GM12878 (cell line): ENCODE results near the gene LDLRAP1. TPM values are rescaled to one million over a fixed set of nuclear protein-coding genes. Genes with fewer than 3 reads are reported as not detected.

Experiments used
- ATAC-seq: fragments of 200-7000 bp; cut with Tn5 transposase; 3 replicates; pipeline ENCODE4 v1.9.1; 2020; ENCODE audit warnings: mild to moderate bottlenecking, moderate library complexity
- BruUV-seq: library from RNA; stranded (reverse); fragments of 400-500 nt; replicated peaks from 2 replicates; lab custom pipeline; 2021; lab: Mats Ljungman, UMichigan
- CTCF ChIA-PET: fragments of 300-600 bp; sonication (Branson Sonifier 250); formaldehyde crosslinking; extraction: SDS; loops from one replicate; lab custom pipeline; 2021; ENCODE audit warnings: inconsistent platforms; lab: Yijun Ruan, JAX
- POLR2A ChIA-PET: fragments of 350-600 bp; formaldehyde crosslinking; extraction: SDS; loops from one replicate; lab custom pipeline; 2021; ENCODE audit warnings: inconsistent platforms; lab: Charles Lee
- RAD21 ChIA-PET: fragments of 300-600 bp; sonication (Branson Sonifier 250); formaldehyde crosslinking; loops from one replicate; lab custom pipeline; 2023; ENCODE audit warnings: antibody characterized with exemption; ENCODE audit not compliant: unreplicated experiment; lab: Charles Lee
- SMC1A ChIA-PET: fragments of 300-600 bp; sonication (Branson Sonifier 250); formaldehyde crosslinking; loops from one replicate; lab custom pipeline; 2023; ENCODE audit not compliant: unreplicated experiment, uncharacterized antibody; lab: Charles Lee
- DNase-seq: peaks from one replicate; pipeline ENCODE4 v3.0.0-alpha.2; 2011; ENCODE audit warnings: low read depth, low spot score
- FAIRE-seq: peaks from 3 replicates; lab custom pipeline; 2011; peaks lifted over from hg19 to GRCh38; lab: Jason Lieb, UNC
- H2AFZ ChIP-seq: 2 replicates; pipeline ENCODE4 v1.6.0; 2011; ENCODE audit warnings: low read depth, low read length, control low read depth; ENCODE audit not compliant: control insufficient read depth
- H3K27ac ChIP-seq: 2 replicates; pipeline ENCODE4 v1.5.1; 2011; ENCODE audit warnings: control low read depth; ENCODE audit not compliant: control insufficient read depth, insufficient read depth
- H3K27me3 ChIP-seq, 2 experiments: replicated peaks in 1 of 2; 2 replicates each; pipeline versions ENCODE4 v1.6.0 to v1.6.1; 2011; ENCODE audit warnings: low read length in 1 of 2; ENCODE audit not compliant: control insufficient read depth in 2 of 2, insufficient read depth in 2 of 2
- H3K36me3 ChIP-seq, 2 experiments: 2 replicates each; pipeline ENCODE4 v1.5.1; 2011; ENCODE audit warnings: low read length in 1 of 2; ENCODE audit not compliant: control insufficient read depth in 2 of 2, insufficient read depth in 2 of 2
- H3K4me1 ChIP-seq: 2 replicates; pipeline ENCODE4 v1.6.1; 2011; ENCODE audit warnings: mild to moderate bottlenecking, low read length, moderate library complexity, mixed read lengths; ENCODE audit not compliant: control insufficient read depth, insufficient read depth
- H3K4me2 ChIP-seq: 2 replicates; pipeline ENCODE4 v1.6.0; 2011; ENCODE audit warnings: control low read depth; ENCODE audit not compliant: control insufficient read depth, insufficient read depth
- H3K4me3 ChIP-seq: fragments of 200-600 bp; sonication (generic); 2 replicates; pipeline ENCODE4 v1.5.1; 2016
- H3K79me2 ChIP-seq: 2 replicates; pipeline ENCODE4 v1.6.0; 2011; ENCODE audit warnings: low read length; ENCODE audit not compliant: control insufficient read depth, insufficient read depth
- H3K9ac ChIP-seq: 2 replicates; pipeline ENCODE4 v1.8.0; 2011; ENCODE audit warnings: low read length, control low read depth, mixed read lengths; ENCODE audit not compliant: control insufficient read depth, insufficient read depth
- H3K9me3 ChIP-seq: replicated peaks from 3 replicates; pipeline ENCODE4 v1.5.1; 2011; ENCODE audit warnings: mild to moderate bottlenecking, low read length; ENCODE audit not compliant: control insufficient read depth, insufficient read depth
- H4K20me1 ChIP-seq: 2 replicates; pipeline ENCODE4 v1.6.0; 2011; ENCODE audit not compliant: control insufficient read depth, insufficient read depth
- GABPA ChIP-seq: IDR thresholded peaks from 2 replicates; pipeline ENCODE4 v1.6.1; 2014; ENCODE audit warnings: antibody characterized with exemption, low read depth, mild to moderate bottlenecking, inconsistent platforms
- KDM1A ChIP-seq: fragments of 200-600 bp; sonication (generic); IDR thresholded peaks from 2 replicates; pipeline ENCODE4 v1.6.1; 2016; ENCODE audit warnings: borderline replicate concordance
- MTA2 ChIP-seq: fragments of 450-650 bp; IDR thresholded peaks from 2 replicates; pipeline ENCODE4 v1.6.1; 2016; ENCODE audit warnings: low read depth, mild to moderate bottlenecking, moderate library complexity
- RCOR1 ChIP-seq: conservative IDR thresholded peaks from 2 replicates; pipeline ENCODE4 v1.6.1; 2012; ENCODE audit warnings: low read depth, low read length, improper control_type of control experiment
- RFX5 ChIP-seq: IDR thresholded peaks from 2 replicates; pipeline ENCODE4 v1.6.1; 2011; ENCODE audit warnings: low read depth, low read length, improper control_type of control experiment
- SPI1 ChIP-seq: IDR thresholded peaks from 2 replicates; pipeline ENCODE4 v1.6.1; 2011; ENCODE audit warnings: low read depth, mild to moderate bottlenecking, low read length, moderate library complexity, borderline replicate concordance; ENCODE audit not compliant: insufficient read depth
- TAF1 ChIP-seq: IDR thresholded peaks from 2 replicates; pipeline ENCODE4 v1.6.1; 2011; ENCODE audit warnings: mild to moderate bottlenecking, low read depth, low read length, borderline replicate concordance
- TCF12 ChIP-seq: IDR thresholded peaks from 2 replicates; pipeline ENCODE4 v1.6.1; 2011; ENCODE audit warnings: low read depth, mild to moderate bottlenecking, low read length
- WGBS: methylation state at CpG from one replicate; pipeline ENCODE4 v1.1.6; 2016; ENCODE audit warnings: low lambda C conversion rate; ENCODE audit not compliant: insufficient replicate concordance, insufficient coverage; ENCODE audit errors: missing lambda C conversion rate; 5-methylcytosine and 5-hydroxymethylcytosine counted together
- in situ Hi-C: fragments of 300-500 bp; cut with MboI; formaldehyde crosslinking; loops from 9 replicates; pipeline ENCODE4 v1.14.3; 2018; ENCODE audit warnings: mixed read lengths
- intact Hi-C: fragments of 100-400 bp; cut with micrococcal nuclease; formaldehyde crosslinking; loops from one replicate; pipeline ENCODE4 v1.14.2; 2022; ENCODE audit not compliant: unreplicated experiment
- polyA plus RNA-seq, 11 experiments: library from polyadenylated mRNA; depleted of rRNA in 4 of 11; unstranded in 6 of 11; stranded (reverse) in 5 of 11; fragments of >200 nt; fragmentation: Nextera tagmentation in 4 of 11; fragmentation: Illumina TruSeq in 1 of 11; extraction: Ambion mirVana in 4 of 11; extraction: Trizol in 1 of 11; gene quantifications; 1 replicate in 1 of 11; 2 replicates in 10 of 11; pipeline versions ENCODE4 v1.2.1 to v1.2.3, GENCODE V29; 2011 to 2016; ENCODE audit warnings: inconsistent platforms in 2 of 11, missing spikeins in 2 of 11, low read depth in 1 of 11
- total RNA-seq, 4 experiments: library from RNA; depleted of rRNA in 3 of 4; stranded (reverse); fragments of >200 nt in 3 of 4; fragmentation: Illumina TruSeq in 1 of 4; extraction: Trizol in 1 of 4; gene quantifications; 2 replicates each; pipeline versions ENCODE4 v1.2.1 to v1.2.3, GENCODE V29; 2013 to 2021

Gene LDLRAP1
- total and polyA plus RNA-seq, 10 of the 15 experiments (the other 5 are each of a cell fraction or from before 2014, with no cell fraction given), result 0.43 to 37.6 (median 22.0) TPM

GRCh38 chr1:25565626-25566025, 22.2 kb downstream of the LDLRAP1 start:
- ChIA-PET CTCF (interaction anchor here (1.0 kb wide), 1 partner anchor 11 kb away, joined by 3 read pairs; no protein-coding TSS in a partner anchor), POLR2A (interaction anchor here (0.7 to 1.1 kb wide), 2 partner anchors 15 to 430 kb away, joined by 3 to 5 read pairs; no protein-coding TSS in a partner anchor), RAD21 (no interaction called here), SMC1A (interaction anchor here (0.7 to 1.5 kb wide), 2 partner anchors 9 to 150 kb away, joined by 4 to 5 read pairs; no protein-coding TSS in a partner anchor)
- ATAC-seq (no peak), DNase-seq (no peak), FAIRE-seq (no peak)
- Histone ChIP-seq H3K27me3 (no peaks in the 10 kb centered on the region), H4K20me1 (no peaks in the 10 kb centered on the region), H3K27ac (no peak overlapping the region), H3K9ac (no peak overlapping the region), H3K9me3 (no peaks in the 10 kb centered on the region), H3K79me2 (no peaks in the 10 kb centered on the region), H2AFZ (no peak overlapping the region), H3K4me1 (peaks cover 18% of the 10 kb centered on the region), H3K36me3 (peaks cover 0 to 14% of the 10 kb centered on the region in 2 experiments; a peak in 2 of 4 replicates), H3K4me3 (no peak overlapping the region), H3K4me2 (no peak overlapping the region)
- in situ Hi-C loops, result no loop called here
- intact Hi-C loops, result no loop called here
- 86% methylated on average over 8 of the region's 8 CpGs for WGBS
- BruUV-seq, result no TSS peak
- TF ChIP-seq RFX5 (no peak), TCF12 (no peak), GABPA (no peak), RCOR1 (no peak)

DNA sequence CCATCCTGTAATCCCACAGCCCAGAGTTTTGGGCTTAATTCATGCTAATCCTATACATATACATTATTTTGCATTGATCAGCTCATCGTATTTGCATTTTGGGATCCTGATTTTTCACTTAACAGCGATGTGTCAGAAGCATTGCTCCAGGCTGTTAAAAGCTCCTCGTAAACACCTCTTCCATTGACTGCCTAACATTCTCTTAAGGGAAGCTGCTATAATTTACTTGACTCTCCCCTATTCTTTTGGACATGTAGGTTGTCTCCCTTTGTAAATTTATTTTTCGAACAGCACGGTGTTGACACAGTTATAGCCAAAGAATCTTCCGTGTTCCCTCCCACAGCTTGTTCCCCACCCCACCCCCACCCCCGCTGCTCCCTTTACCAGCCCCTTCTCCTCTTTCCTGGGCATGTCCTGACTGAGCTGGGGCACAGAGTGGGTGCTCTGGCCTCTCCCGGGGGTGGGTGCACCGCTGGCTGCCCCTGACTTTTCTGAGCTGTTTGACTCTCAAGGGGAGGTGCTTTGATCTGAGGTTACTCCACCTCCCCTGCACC, 22.8 kb downstream of the LDLRAP1 start:
- no TSS peak for BruUV-seq
- H3K79me2 ChIP-seq, result no peaks in the 10 kb centered on the region
- ATAC-seq (no peak), FAIRE-seq (no peak), DNase-seq (no peak)
- H3K4me1 ChIP-seq, result peaks cover 18% of the 10 kb centered on the region
- H3K27ac ChIP-seq, result no peak overlapping the region
- SMC1A ChIA-PET, result interaction anchor here (1.5 kb wide), 1 partner anchor 10 kb away, joined by 4 read pairs; no protein-coding TSS in a partner anchor
- 89% methylated on average over 8 of the region's 9 CpGs for WGBS
- no peak for TF ChIP-seq SPI1
- no peak for TF ChIP-seq MTA2
- TF ChIP-seq TCF12, result no peak
- no peak for TF ChIP-seq RCOR1
- no peak for TF ChIP-seq KDM1A
- TF ChIP-seq TAF1, result no peak
- TF ChIP-seq GABPA, result no peak
- CTCF ChIA-PET, result interaction anchor here (1.0 to 1.2 kb wide), 2 partner anchors 11 to 13 kb away, joined by 3 to 4 read pairs; no protein-coding TSS in a partner anchor
- H2AFZ ChIP-seq, result no peak overlapping the region
- POLR2A ChIA-PET, result interaction anchor here (1.2 kb wide), 1 partner anchor 17 kb away, joined by 3 read pairs; no protein-coding TSS in a partner anchor
- no peaks in the 10 kb centered on the region for H4K20me1 ChIP-seq
- H3K27me3 ChIP-seq, result no peaks in the 10 kb centered on the region
- H3K9ac ChIP-seq, result no peak overlapping the region
- RAD21 ChIA-PET, result no interaction called here
- in situ Hi-C loops, result no loop called here
- H3K36me3 ChIP-seq, result peaks cover 0 to 14% of the 10 kb centered on the region in 2 experiments; a peak in 2 of 4 replicates
- H3K4me3 ChIP-seq, result no peak overlapping the region
- H3K9me3 ChIP-seq, result no peaks in the 10 kb centered on the region
- no peak overlapping the region for H3K4me2 ChIP-seq
- intact Hi-C loops, result no loop called here
